Cardiac fibroblast (primary cell): ENCODE results near the gene RASSF1.

Experiments used
- DNase-seq, 2 donors: peaks; one replicate each; pipeline versions ENCODE4 v3.0.0 to v3.0.0-alpha.2; 2010; ENCODE audit warnings: low read depth in 2 of 2
- H3K4me3 ChIP-seq, 2 donors: replicated peaks in 1 of 2; 1 replicate in 1 of 2; 2 replicates in 1 of 2; pipeline ENCODE4 v1.5.1; 2011; ENCODE audit warnings: low read depth in 2 of 2, low read length in 2 of 2, mild to moderate bottlenecking in 2 of 2, moderate library complexity in 1 of 2
- CTCF ChIP-seq: IDR thresholded peaks from one replicate; pipeline ENCODE4 v1.5.1; 2011; ENCODE audit warnings: low read depth, mild to moderate bottlenecking, low read length, inconsistent platforms

Gene RASSF1

GRCh38 chr3:50330330-50330729 is 10.3 kb downstream of the RASSF1 start:
- DNase-seq = no peak
- TF ChIP-seq CTCF = no peak

GRCh38 chr3:50327943-50328691 is 12.5 kb downstream of the RASSF1 start, which contains the start of gene TUSC2:
TUSC2 (minus strand) TSS chr3:50328223; CDS start chr3:50328099, 124 bp downstream.
- TF ChIP-seq CTCF = no peak
- H3K4me3 ChIP-seq = peak within 1 kb of the TSS; percentile 91 to 92
- DNase-seq = peak; percentile 97

More at GRCh38 chr3:50330330-50330729, 10.3 kb downstream of the RASSF1 start:
- no peak overlapping the region for H3K4me3 ChIP-seq

- no peak for TF ChIP-seq CTCF
- DNase-seq = no peak
- peak overlapping the region; percentile 91 to 92 for H3K4me3 ChIP-seq
Observed at GRCh38 chr3:50327129-50327528, 13.5 kb downstream of the RASSF1 start.

GRCh38 chr3:50326182-50326541 is 14.5 kb downstream of the RASSF1 start:
- no peak overlapping the region for H3K4me3 ChIP-seq
- no peak for DNase-seq
- TF ChIP-seq CTCF = no peak

GRCh38 chr3:50325497-50326181 is 15.0 kb downstream of the RASSF1 start:
- TF ChIP-seq CTCF = no peak
- DNase-seq = no peak
- no peak overlapping the region for H3K4me3 ChIP-seq

GRCh38 chr3:50325113-50325480 is 15.5 kb downstream of the RASSF1 start:
- no peak for DNase-seq
- TF ChIP-seq CTCF = no peak
- H3K4me3 ChIP-seq = no peak overlapping the region
